Measurements from ENCODE around the gene TMEM9.

DNA sequence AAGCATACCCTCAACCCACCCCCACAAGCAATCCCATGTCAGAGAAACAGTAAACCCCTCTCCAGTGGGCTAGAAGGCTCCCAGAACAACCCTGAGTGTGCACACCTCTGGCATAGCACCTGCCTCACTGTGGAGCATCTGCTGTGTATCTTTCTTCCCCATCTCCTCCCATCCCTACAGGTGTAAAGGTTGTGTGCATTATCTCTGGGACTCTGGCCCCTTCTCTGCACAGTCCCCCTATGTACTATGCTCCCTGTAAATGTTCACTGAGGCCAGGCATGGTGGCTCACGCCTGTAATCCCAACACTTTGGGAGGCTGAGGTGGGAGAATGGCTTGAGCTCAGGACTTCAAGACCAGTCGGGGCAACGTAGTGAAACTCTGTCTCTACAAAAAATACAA lies 41.3 kb downstream of the TMEM9 start:
- TF ChIP-seq HBP1 (CRISPR knock-in tag; IDR thresholded peaks at IDR 0.05) (no peak), ELK1 (CRISPR knock-in tag; IDR thresholded peaks at IDR 0.05) (no peak), CHD1 (IDR thresholded peaks at IDR 0.05; ENCODE audit: low read length) (no peak), KLF6 (CRISPR knock-in tag; IDR thresholded peaks at IDR 0.05; ENCODE audit: borderline replicate concordance) (no peak), GABPA (tag; conservative IDR thresholded peaks at IDR 0.05; ENCODE audit: low read depth) (no peak)

Measured in K562 (cell line).